ENCODE measurements around the gene DIP2B.

Gene DIP2B

GRCh38 chr12:50732591-50732990 is 227.8 kb downstream of the DIP2B start:
- Mint-ChIP-seq H3K4me1 (no peaks in the 10 kb centered on the region), H3K27me3 (no peaks in the 10 kb centered on the region), H3K4me3 (no peak overlapping the region), H3K9me3 (no peaks in the 10 kb centered on the region), H3K27ac (ENCODE audit: low read depth) (no peak overlapping the region), H3K36me3 (ENCODE audit: insufficient read depth) (peaks cover 50% of the 10 kb centered on the region)
- ATAC-seq (replicated peaks; ENCODE audit: extremely low read depth, poor library complexity, severe bottlenecking): no peak
- DNase-seq (ENCODE audit: low spot score in 2 of 2): no peak

GRCh38 chr12:50733706-50734105 is 228.9 kb downstream of the DIP2B start:
- DNase-seq (ENCODE audit: low spot score in 2 of 2): no peak
- no peak overlapping the region for H3K4me3 Mint-ChIP-seq
- H3K9me3 Mint-ChIP-seq: no peaks in the 10 kb centered on the region
- no peaks in the 10 kb centered on the region for H3K27me3 Mint-ChIP-seq
- no peaks in the 10 kb centered on the region for H3K4me1 Mint-ChIP-seq
- H3K36me3 Mint-ChIP-seq (ENCODE audit: insufficient read depth): peaks cover 54% of the 10 kb centered on the region
- H3K27ac Mint-ChIP-seq (ENCODE audit: low read depth): no peak overlapping the region
- ATAC-seq (replicated peaks; ENCODE audit: extremely low read depth, poor library complexity, severe bottlenecking): no peak

- H3K27ac Mint-ChIP-seq (ENCODE audit: low read depth): no peak overlapping the region
- H3K4me3 Mint-ChIP-seq: no peak overlapping the region
- no peaks in the 10 kb centered on the region for H3K27me3 Mint-ChIP-seq
- DNase-seq (ENCODE audit: low spot score in 2 of 2): peak in 1 of 2 donors; percentile 10
- H3K36me3 Mint-ChIP-seq (ENCODE audit: insufficient read depth): peaks cover 55% of the 10 kb centered on the region
- H3K9me3 Mint-ChIP-seq: no peaks in the 10 kb centered on the region
- no peaks in the 10 kb centered on the region for H3K4me1 Mint-ChIP-seq
- ATAC-seq (replicated peaks; ENCODE audit: extremely low read depth, poor library complexity, severe bottlenecking): no peak
These were observed 229.9 kb downstream of the DIP2B start for GRCh38 chr12:50734409-50735263.

GRCh38 chr12:50739611-50740010 is 234.8 kb downstream of the DIP2B start:
- Mint-ChIP-seq H3K9me3 (no peaks in the 10 kb centered on the region), H3K36me3 (ENCODE audit: insufficient read depth) (peaks cover 55% of the 10 kb centered on the region), H3K27ac (ENCODE audit: low read depth) (no peak overlapping the region), H3K4me1 (no peaks in the 10 kb centered on the region), H3K4me3 (no peak overlapping the region), H3K27me3 (no peaks in the 10 kb centered on the region)
- ATAC-seq (replicated peaks; ENCODE audit: extremely low read depth, poor library complexity, severe bottlenecking) (no peak), DNase-seq (ENCODE audit: low spot score in 2 of 2) (no peak)

- ATAC-seq (replicated peaks; ENCODE audit: extremely low read depth, poor library complexity, severe bottlenecking) (no peak), DNase-seq (ENCODE audit: low spot score in 2 of 2) (no peak)
- Mint-ChIP-seq H3K4me3 (no peak overlapping the region), H3K9me3 (no peaks in the 10 kb centered on the region), H3K4me1 (no peaks in the 10 kb centered on the region), H3K27ac (ENCODE audit: low read depth) (no peak overlapping the region), H3K36me3 (ENCODE audit: insufficient read depth) (peaks cover 52% of the 10 kb centered on the region), H3K27me3 (no peaks in the 10 kb centered on the region)
These were observed 235.5 kb downstream of the DIP2B start for GRCh38 chr12:50740307-50740706.

- ATAC-seq (replicated peaks; ENCODE audit: extremely low read depth, poor library complexity, severe bottlenecking) (no peak), DNase-seq (ENCODE audit: low spot score in 2 of 2) (no peak)
- no peak overlapping the region for H3K27ac Mint-ChIP-seq (ENCODE audit: low read depth)
- peaks cover 49% of the 10 kb centered on the region for H3K36me3 Mint-ChIP-seq (ENCODE audit: insufficient read depth)
- H3K4me1 Mint-ChIP-seq: no peaks in the 10 kb centered on the region
- H3K27me3 Mint-ChIP-seq: no peaks in the 10 kb centered on the region
- no peak overlapping the region for H3K4me3 Mint-ChIP-seq
- no peaks in the 10 kb centered on the region for H3K9me3 Mint-ChIP-seq
These were observed 238.0 kb downstream of the DIP2B start for GRCh38 chr12:50742776-50743175.

- no peak overlapping the region for H3K27ac Mint-ChIP-seq (ENCODE audit: low read depth)
- no peak overlapping the region for H3K4me3 Mint-ChIP-seq
- no peak for ATAC-seq (replicated peaks; ENCODE audit: extremely low read depth, poor library complexity, severe bottlenecking)
- no peaks in the 10 kb centered on the region for H3K27me3 Mint-ChIP-seq
- H3K9me3 Mint-ChIP-seq: no peaks in the 10 kb centered on the region
- no peaks in the 10 kb centered on the region for H3K4me1 Mint-ChIP-seq
- no peak for DNase-seq (ENCODE audit: low spot score in 2 of 2)
- peaks cover 33% of the 10 kb centered on the region for H3K36me3 Mint-ChIP-seq (ENCODE audit: insufficient read depth)
These were observed 241.1 kb downstream of the DIP2B start for GRCh38 chr12:50745861-50746260.

GRCh38 chr12:50746431-50746830 is 241.6 kb downstream of the DIP2B start:
- Mint-ChIP-seq H3K4me3 (no peak overlapping the region), H3K4me1 (no peaks in the 10 kb centered on the region), H3K27ac (ENCODE audit: low read depth) (no peak overlapping the region), H3K27me3 (no peaks in the 10 kb centered on the region), H3K36me3 (ENCODE audit: insufficient read depth) (peaks cover 29% of the 10 kb centered on the region), H3K9me3 (no peaks in the 10 kb centered on the region)
- ATAC-seq (replicated peaks; ENCODE audit: extremely low read depth, poor library complexity, severe bottlenecking) (no peak), DNase-seq (ENCODE audit: low spot score in 2 of 2) (no peak)

- no peaks in the 10 kb centered on the region for H3K27me3 Mint-ChIP-seq
- ATAC-seq (replicated peaks; ENCODE audit: extremely low read depth, poor library complexity, severe bottlenecking) (no peak), DNase-seq (ENCODE audit: low spot score in 2 of 2) (no peak)
- H3K4me1 Mint-ChIP-seq: no peaks in the 10 kb centered on the region
- H3K27ac Mint-ChIP-seq (ENCODE audit: low read depth): no peak overlapping the region
- H3K9me3 Mint-ChIP-seq: no peaks in the 10 kb centered on the region
- H3K4me3 Mint-ChIP-seq: no peak overlapping the region
- peaks cover 25% of the 10 kb centered on the region for H3K36me3 Mint-ChIP-seq (ENCODE audit: insufficient read depth)
These were observed 243.0 kb downstream of the DIP2B start for GRCh38 chr12:50747817-50748216.

GRCh38 chr12:50749459-50749882 is 244.7 kb downstream of the DIP2B start:
- no peak overlapping the region for H3K27ac Mint-ChIP-seq (ENCODE audit: low read depth)
- no peak overlapping the region for H3K4me3 Mint-ChIP-seq
- no peaks in the 10 kb centered on the region for H3K9me3 Mint-ChIP-seq
- ATAC-seq (replicated peaks; ENCODE audit: extremely low read depth, poor library complexity, severe bottlenecking) (no peak), DNase-seq (ENCODE audit: low spot score in 2 of 2) (no peak)
- H3K36me3 Mint-ChIP-seq (ENCODE audit: insufficient read depth): peaks cover 16% of the 10 kb centered on the region
- no peaks in the 10 kb centered on the region for H3K4me1 Mint-ChIP-seq
- H3K27me3 Mint-ChIP-seq: no peaks in the 10 kb centered on the region

GRCh38 chr12:50750366-50750765 is 245.6 kb downstream of the DIP2B start:
- Mint-ChIP-seq H3K36me3 (ENCODE audit: insufficient read depth) (peaks cover 13% of the 10 kb centered on the region), H3K9me3 (no peaks in the 10 kb centered on the region), H3K27me3 (no peaks in the 10 kb centered on the region), H3K27ac (ENCODE audit: low read depth) (peak overlapping the region; percentile 5), H3K4me3 (no peak overlapping the region), H3K4me1 (no peaks in the 10 kb centered on the region)
- no peak for DNase-seq (ENCODE audit: low spot score in 2 of 2)
- no peak for ATAC-seq (replicated peaks; ENCODE audit: extremely low read depth, poor library complexity, severe bottlenecking)

GRCh38 chr12:50751948-50752721 is 247.3 kb downstream of the DIP2B start:
- DNase-seq (ENCODE audit: low spot score in 2 of 2) (no peak), ATAC-seq (replicated peaks; ENCODE audit: extremely low read depth, poor library complexity, severe bottlenecking) (no peak)
- H3K4me1 Mint-ChIP-seq: no peaks in the 10 kb centered on the region
- no peak overlapping the region for H3K4me3 Mint-ChIP-seq
- H3K9me3 Mint-ChIP-seq: no peaks in the 10 kb centered on the region
- H3K27ac Mint-ChIP-seq (ENCODE audit: low read depth): no peak overlapping the region
- no peaks in the 10 kb centered on the region for H3K27me3 Mint-ChIP-seq
- peaks cover 8% of the 10 kb centered on the region for H3K36me3 Mint-ChIP-seq (ENCODE audit: insufficient read depth)

- Mint-ChIP-seq H3K4me1 (no peaks in the 10 kb centered on the region), H3K4me3 (no peak overlapping the region), H3K27me3 (no peaks in the 10 kb centered on the region), H3K9me3 (no peaks in the 10 kb centered on the region), H3K36me3 (ENCODE audit: insufficient read depth) (peaks cover 5% of the 10 kb centered on the region), H3K27ac (ENCODE audit: low read depth) (no peak overlapping the region)
- ATAC-seq (replicated peaks; ENCODE audit: extremely low read depth, poor library complexity, severe bottlenecking) (no peak), DNase-seq (ENCODE audit: low spot score in 2 of 2) (no peak)
These were observed 248.5 kb downstream of the DIP2B start for GRCh38 chr12:50753232-50753769.
